Natural killer cell (primary cell): ENCODE measurements around the gene PAPOLA. TPM values are rescaled to one million over a fixed set of nuclear protein-coding genes. Genes with fewer than 3 reads are reported as not detected.

ENCODE experiments used
- ATAC-seq, 3 donors: fragments of 150-1000 bp in 2 of 3; fragments of 200-7000 bp in 1 of 3; cut with Tn5 transposase; 1 replicate in 1 of 3; 2 replicates in 2 of 3; pipeline ENCODE4 v1.10.0; 2021; ENCODE audit warnings: mild to moderate bottlenecking in 2 of 3, moderate library complexity in 2 of 3
- DNase-seq, 2 donors: peaks; one replicate each; pipeline versions ENCODE4 v3.0.0 to v3.0.0-alpha.2; 2013 to 2021; ENCODE audit warnings: mixed read lengths in 1 of 2
- H3K27ac ChIP-seq: one replicate; pipeline ENCODE4 v1.5.1; 2013; ENCODE audit warnings: mild to moderate bottlenecking, low read length
- H3K27me3 ChIP-seq: one replicate; pipeline ENCODE4 v1.6.1; 2013; ENCODE audit warnings: low read length; ENCODE audit not compliant: control insufficient read depth, insufficient read depth
- H3K36me3 ChIP-seq: one replicate; pipeline ENCODE4 v1.6.1; 2013; ENCODE audit warnings: low read length; ENCODE audit not compliant: control insufficient read depth, insufficient read depth
- H3K4me1 ChIP-seq: one replicate; pipeline ENCODE4 v1.6.1; 2013; ENCODE audit warnings: low read length; ENCODE audit not compliant: control insufficient read depth, insufficient read depth
- H3K4me3 ChIP-seq: one replicate; pipeline ENCODE4 v1.5.1; 2013; ENCODE audit warnings: low read length
- H3K9me3 ChIP-seq: one replicate; pipeline ENCODE4 v1.6.1; 2013; ENCODE audit warnings: low read length; ENCODE audit not compliant: control insufficient read depth, insufficient read depth
- H3K27ac Mint-ChIP-seq, 2 donors: one replicate each; pipeline ENCODE4 v1.8.0; 2022; ENCODE audit warnings: mild to moderate bottlenecking in 2 of 2, mixed read lengths in 2 of 2, moderate library complexity in 1 of 2
- H3K27me3 Mint-ChIP-seq, 2 donors: one replicate each; pipeline ENCODE4 v1.8.0; 2022; ENCODE audit warnings: low read depth in 2 of 2, mixed read lengths in 2 of 2
- H3K36me3 Mint-ChIP-seq: one replicate; pipeline ENCODE4 v1.8.0; 2022; ENCODE audit warnings: mixed read lengths
- H3K4me1 Mint-ChIP-seq, 2 donors: one replicate each; pipeline ENCODE4 v1.8.0; 2022; ENCODE audit warnings: mixed read lengths in 2 of 2
- H3K4me3 Mint-ChIP-seq: one replicate; pipeline ENCODE4 v1.8.0; 2022; ENCODE audit warnings: mild to moderate bottlenecking, moderate library complexity, mixed read lengths
- H3K9me3 Mint-ChIP-seq, 2 donors: one replicate each; pipeline ENCODE4 v1.8.0; 2022; ENCODE audit warnings: mixed read lengths in 2 of 2
- WGBS: methylation state at CpG from one replicate; pipeline ENCODE4 v1.1.7; 2013; ENCODE audit warnings: missing lambda C conversion rate; ENCODE audit not compliant: insufficient coverage; 5-methylcytosine and 5-hydroxymethylcytosine counted together
- intact Hi-C: fragments of 100-400 bp; cut with micrococcal nuclease; formaldehyde crosslinking; loops from one replicate; pipeline ENCODE4 v1.14.2; 2022
- total RNA-seq, 4 donors: library from RNA; stranded (reverse); fragments of 120-200 nt in 1 of 4; gene quantifications; one replicate each; pipeline versions ENCODE4 v1.2.3 to v1.2.4, GENCODE V29; 2013 to 2022
- TF ChIP-seq, protein P1 (sequence below): fragments of 200-600 bp; IDR thresholded peaks from one replicate; pipeline ENCODE4 v1.8.0; 2022; ENCODE audit warnings: antibody characterized with exemption

PAPOLA gene
- total RNA-seq, 3 donors from 2014 or later (not counting 1 experiment from before 2014, with no cell fraction given): 200 to 225 (median 224) TPM

DNA sequence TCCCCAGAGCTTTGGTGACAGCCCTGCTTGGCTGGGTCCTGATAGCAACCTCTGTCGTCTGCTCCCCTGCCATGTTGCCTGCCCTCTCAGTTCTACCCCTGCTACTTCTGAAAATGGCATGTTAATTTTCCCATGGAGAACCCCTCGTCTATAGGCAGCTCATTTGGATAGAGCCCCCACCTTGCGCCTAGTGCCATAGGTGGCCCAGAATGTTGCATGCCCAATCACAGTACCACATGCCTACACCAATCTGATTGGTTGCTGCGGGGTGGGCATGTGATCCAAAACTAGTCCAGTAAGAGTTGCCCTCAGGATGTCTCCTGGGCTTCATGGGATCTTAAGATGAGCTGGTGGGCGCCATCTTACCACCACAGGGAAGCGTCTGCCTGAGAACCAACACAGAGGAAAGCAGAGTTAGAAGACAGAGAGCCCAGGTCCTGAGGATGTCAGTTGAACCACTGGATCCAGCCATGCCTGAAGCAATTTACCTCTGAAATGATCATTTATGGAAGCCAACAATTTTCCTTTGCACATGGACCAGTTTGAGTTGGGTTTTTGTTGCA is 85.7 kb downstream of the PAPOLA start:
- H3K4me1 Mint-ChIP-seq: peaks cover 3% of the 10 kb centered on the region in 2 donors
- H3K36me3 ChIP-seq: no peaks in the 10 kb centered on the region
- H3K9me3 ChIP-seq: no peaks in the 10 kb centered on the region
- TF ChIP-seq, protein P1, sequence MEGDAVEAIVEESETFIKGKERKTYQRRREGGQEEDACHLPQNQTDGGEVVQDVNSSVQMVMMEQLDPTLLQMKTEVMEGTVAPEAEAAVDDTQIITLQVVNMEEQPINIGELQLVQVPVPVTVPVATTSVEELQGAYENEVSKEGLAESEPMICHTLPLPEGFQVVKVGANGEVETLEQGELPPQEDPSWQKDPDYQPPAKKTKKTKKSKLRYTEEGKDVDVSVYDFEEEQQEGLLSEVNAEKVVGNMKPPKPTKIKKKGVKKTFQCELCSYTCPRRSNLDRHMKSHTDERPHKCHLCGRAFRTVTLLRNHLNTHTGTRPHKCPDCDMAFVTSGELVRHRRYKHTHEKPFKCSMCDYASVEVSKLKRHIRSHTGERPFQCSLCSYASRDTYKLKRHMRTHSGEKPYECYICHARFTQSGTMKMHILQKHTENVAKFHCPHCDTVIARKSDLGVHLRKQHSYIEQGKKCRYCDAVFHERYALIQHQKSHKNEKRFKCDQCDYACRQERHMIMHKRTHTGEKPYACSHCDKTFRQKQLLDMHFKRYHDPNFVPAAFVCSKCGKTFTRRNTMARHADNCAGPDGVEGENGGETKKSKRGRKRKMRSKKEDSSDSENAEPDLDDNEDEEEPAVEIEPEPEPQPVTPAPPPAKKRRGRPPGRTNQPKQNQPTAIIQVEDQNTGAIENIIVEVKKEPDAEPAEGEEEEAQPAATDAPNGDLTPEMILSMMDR: no peak
- ATAC-seq (no peak), DNase-seq (no peak)
- no peaks in the 10 kb centered on the region for H3K9me3 Mint-ChIP-seq
- H3K27ac ChIP-seq: no peak overlapping the region
- H3K4me3 Mint-ChIP-seq: no peak overlapping the region
- peaks cover 10 to 33% of the 10 kb centered on the region in 2 donors for H3K27me3 Mint-ChIP-seq
- H3K4me3 ChIP-seq: no peak overlapping the region
- intact Hi-C loops: no loop called here
- peaks cover 8% of the 10 kb centered on the region for H3K4me1 ChIP-seq
- WGBS: 95% methylated on average over 6 of the region's 6 CpGs
- no peaks in the 10 kb centered on the region for H3K36me3 Mint-ChIP-seq
- no peak overlapping the region for H3K27ac Mint-ChIP-seq
- peaks cover 1% of the 10 kb centered on the region for H3K27me3 ChIP-seq

DNA sequence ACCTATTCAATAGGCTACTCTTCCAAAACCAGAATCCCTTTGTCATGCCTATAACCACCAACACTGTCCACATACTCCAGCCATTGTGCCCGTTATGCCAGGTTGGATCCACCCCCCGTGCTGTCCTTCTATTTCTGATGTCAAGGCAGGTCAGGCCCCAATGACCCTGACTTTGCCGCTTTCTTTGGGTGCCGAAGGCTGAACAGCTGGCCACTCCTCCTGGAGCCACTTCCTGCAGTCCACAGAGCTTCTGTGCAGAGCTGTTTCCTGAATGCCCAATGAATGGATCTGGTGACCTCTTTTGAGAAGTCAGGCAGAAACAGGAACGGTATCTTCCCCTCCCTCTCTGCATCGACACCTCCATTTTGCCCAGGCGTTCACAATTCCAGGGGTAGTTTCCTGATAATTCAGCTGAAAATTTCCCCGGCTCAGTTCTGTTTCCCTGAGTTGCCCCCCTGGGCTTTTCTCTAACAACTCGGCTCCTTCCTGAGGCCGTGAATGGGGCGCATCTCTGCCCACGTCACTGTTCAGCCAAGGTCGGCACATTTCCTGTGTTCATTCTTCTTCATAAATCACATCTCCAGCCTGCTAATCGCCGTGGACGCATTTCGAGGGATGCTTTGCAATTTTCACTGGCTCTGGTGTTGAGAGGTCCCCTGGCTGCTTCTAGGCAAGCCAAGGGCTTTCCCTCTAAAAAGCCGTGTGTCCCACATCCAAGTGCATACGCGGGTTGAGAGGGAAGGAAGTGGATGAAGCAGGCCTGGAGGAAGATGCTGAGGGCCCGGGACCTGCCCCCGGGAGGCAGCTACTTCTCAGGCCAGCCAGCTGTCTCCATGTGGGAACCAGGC is 86.5 kb downstream of the PAPOLA start:
- 46% methylated on average over 22 of the region's 22 CpGs for WGBS
- ATAC-seq: no peak
- no peaks in the 10 kb centered on the region for H3K36me3 Mint-ChIP-seq
- H3K27me3 ChIP-seq: peaks cover 3% of the 10 kb centered on the region
- no peak overlapping the region for H3K27ac Mint-ChIP-seq
- no peaks in the 10 kb centered on the region for H3K9me3 ChIP-seq
- H3K4me3 Mint-ChIP-seq: no peak overlapping the region
- H3K4me1 ChIP-seq: peaks cover 11% of the 10 kb centered on the region
- peaks cover 16 to 41% of the 10 kb centered on the region in 2 donors for H3K27me3 Mint-ChIP-seq
- H3K4me3 ChIP-seq: no peak overlapping the region
- H3K9me3 Mint-ChIP-seq: no peaks in the 10 kb centered on the region
- H3K36me3 ChIP-seq: no peaks in the 10 kb centered on the region
- DNase-seq: no peak
- TF ChIP-seq, protein P1: no peak
- H3K27ac ChIP-seq: no peak overlapping the region
- peaks cover 5 to 6% of the 10 kb centered on the region in 2 donors for H3K4me1 Mint-ChIP-seq
- intact Hi-C loops: no loop called here

DNA sequence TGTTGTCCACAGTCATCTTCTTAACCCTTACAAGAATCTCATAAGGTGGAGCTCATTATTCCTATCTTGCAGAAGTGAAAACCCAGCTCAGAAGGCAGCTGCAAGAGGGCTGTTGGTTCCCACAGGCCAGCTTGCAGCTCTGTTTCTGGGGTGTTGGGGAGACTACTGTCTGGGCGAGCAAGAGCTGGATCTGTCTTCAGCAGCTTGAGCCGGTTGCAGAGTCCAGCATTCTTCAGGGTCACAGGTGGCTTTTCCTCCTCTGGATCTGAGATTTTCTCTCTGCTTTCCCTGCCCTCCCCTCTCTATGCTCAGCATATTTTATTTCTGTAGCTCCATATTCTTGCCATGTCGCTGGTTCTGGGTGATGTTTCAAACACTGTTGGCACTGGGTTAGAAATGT is 87.4 kb downstream of the PAPOLA start:
- Histone ChIP-seq H3K27ac (no peak overlapping the region), H3K36me3 (no peaks in the 10 kb centered on the region), H3K4me1 (peaks cover 11% of the 10 kb centered on the region), H3K9me3 (no peaks in the 10 kb centered on the region), H3K4me3 (no peak overlapping the region), H3K27me3 (peaks cover 3% of the 10 kb centered on the region)
- no peak for ATAC-seq
- intact Hi-C loops: no loop called here
- H3K9me3 Mint-ChIP-seq: no peaks in the 10 kb centered on the region
- H3K27ac Mint-ChIP-seq: no peak overlapping the region
- no peak for DNase-seq
- H3K36me3 Mint-ChIP-seq: no peaks in the 10 kb centered on the region
- 97% methylated on average over 3 of the region's 3 CpGs for WGBS
- peaks cover 17 to 41% of the 10 kb centered on the region in 2 donors for H3K27me3 Mint-ChIP-seq
- TF ChIP-seq, protein P1: no peak
- H3K4me1 Mint-ChIP-seq: peaks cover 5 to 6% of the 10 kb centered on the region in 2 donors
- no peak overlapping the region for H3K4me3 Mint-ChIP-seq
